GM21619 (cell line): Measurements from ENCODE around the gene CBFA2T3.

Experiments
- ATAC-seq: cut with Tn5 transposase; IDR thresholded peaks from one replicate; pipeline ENCODE4 v1.9.1; 2021; ENCODE audit not compliant: unreplicated experiment

The CBFA2T3 gene

DNA sequence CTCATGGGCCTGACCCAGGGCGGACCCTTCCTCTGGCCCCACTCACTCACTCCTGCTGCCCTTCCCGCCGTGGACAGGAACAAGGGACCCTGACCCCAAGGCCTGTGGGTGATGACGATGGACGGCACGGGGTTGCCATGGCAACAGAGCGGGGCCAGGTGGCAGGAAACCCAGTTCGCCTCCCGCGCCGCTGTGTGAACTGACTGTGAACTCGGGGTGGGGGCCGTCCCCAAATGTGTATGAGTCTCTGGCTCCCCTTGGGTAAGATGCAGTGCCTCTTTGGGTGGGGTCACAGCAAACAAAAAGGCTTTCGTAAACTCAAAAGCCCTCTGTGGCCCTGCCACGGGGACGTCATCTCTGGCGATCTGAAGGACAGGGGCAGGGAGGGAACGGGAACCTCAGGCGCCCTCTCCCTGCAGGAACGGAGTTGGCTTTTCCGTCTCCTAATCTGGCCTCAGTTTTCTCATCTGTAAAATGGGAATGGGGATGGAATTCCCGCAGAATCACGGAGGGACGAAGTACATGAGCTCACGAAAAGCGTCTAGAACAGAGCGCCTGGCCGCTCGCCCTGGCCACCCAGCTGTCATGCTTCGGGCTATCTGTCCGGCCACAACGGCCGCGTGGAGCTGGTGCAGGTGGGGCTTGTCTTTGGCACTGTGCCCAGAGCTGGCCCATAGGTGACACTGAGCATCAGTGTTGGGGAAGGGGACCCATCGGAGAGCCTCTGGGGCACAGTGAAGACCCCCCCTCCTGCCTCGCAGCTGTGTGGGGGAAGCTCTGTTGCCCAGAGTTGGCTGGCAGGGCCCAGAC, 65.7 kb downstream of the CBFA2T3 start:
- ATAC-seq = no peak

GRCh38 chr16:88910284-88911135, 66.5 kb downstream of the CBFA2T3 start:
- ATAC-seq = no peak

- no peak for ATAC-seq
Measured at GRCh38 chr16:88909431-88910210, 67.4 kb downstream of the CBFA2T3 start.

GRCh38 chr16:88908307-88908706, 68.7 kb downstream of the CBFA2T3 start:
- no peak for ATAC-seq

- ATAC-seq = no peak
Measured at GRCh38 chr16:88907768-88908167, 69.2 kb downstream of the CBFA2T3 start.

- no peak for ATAC-seq
Measured at GRCh38 chr16:88906535-88907105, 70.4 kb downstream of the CBFA2T3 start.

GRCh38 chr16:88906020-88906419, 71.0 kb downstream of the CBFA2T3 start:
- ATAC-seq = no peak

GRCh38 chr16:88905563-88905962, 71.4 kb downstream of the CBFA2T3 start:
- no peak for ATAC-seq

GRCh38 chr16:88904676-88905365, 72.2 kb downstream of the CBFA2T3 start:
- ATAC-seq = no peak

- no peak for ATAC-seq
Measured at GRCh38 chr16:88903267-88903666, 73.7 kb downstream of the CBFA2T3 start.

GRCh38 chr16:88902744-88903143, 74.3 kb downstream of the CBFA2T3 start:
- no peak for ATAC-seq

GRCh38 chr16:88901718-88902337, 75.2 kb downstream of the CBFA2T3 start:
- ATAC-seq = no peak

DNA sequence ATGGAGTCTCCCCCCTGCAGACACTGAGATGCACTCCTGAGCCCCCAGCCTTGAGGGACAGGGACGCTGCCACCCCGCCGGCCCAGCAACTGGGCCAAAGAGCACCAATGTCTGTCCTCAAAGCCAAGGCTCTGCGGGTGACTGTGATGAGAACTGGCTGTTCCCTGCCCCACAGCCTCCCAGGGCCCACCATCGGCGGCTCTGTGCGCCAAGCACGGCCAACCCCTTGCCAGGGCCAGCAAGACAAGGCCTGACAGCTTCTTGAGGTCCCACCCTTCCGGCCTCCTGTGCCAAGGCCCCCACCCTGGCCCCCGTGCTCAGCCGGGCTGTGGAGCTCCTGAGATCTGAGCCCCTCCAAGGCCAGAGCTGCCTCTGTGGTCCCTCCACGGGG, 76.3 kb downstream of the CBFA2T3 start:
- ATAC-seq = no peak

DNA sequence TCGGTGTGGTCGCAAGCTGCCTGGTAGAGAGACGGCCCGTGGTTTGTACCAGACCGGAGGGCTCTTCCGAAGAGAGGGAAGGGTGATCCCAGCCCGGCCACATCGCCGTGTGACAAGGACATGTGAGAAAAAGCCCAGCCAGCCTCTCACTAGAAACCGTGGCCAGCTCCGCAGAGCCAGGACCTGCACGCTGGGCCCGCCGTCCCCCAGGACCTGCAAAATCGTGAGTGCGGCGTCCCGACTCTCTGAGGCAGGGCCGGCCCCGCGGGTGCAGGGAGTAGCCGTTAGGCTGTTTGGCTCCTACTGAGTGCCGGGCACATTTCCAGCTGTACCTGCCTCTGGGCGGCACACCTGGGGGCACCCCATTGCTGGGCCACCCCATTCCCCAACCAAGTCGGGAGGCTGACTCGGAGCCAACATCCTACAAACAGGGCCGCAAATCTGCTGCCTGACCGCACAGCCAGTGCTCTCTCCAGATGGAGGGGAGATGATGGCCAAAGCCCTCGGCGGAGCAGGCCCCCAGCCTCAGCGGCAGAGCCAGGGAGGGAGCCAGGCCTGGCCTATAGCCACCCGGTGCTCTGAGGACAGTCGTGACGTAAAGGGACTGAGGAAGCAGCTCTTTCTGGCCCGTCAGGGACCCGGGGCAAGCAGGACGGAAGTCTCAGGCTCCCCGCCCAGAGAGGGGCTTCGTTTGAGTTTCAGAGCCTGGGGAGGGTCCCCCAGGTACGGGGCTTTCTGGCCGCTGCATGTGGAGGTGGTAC, 76.9 kb downstream of the CBFA2T3 start:
- no peak for ATAC-seq

- no peak for ATAC-seq
Measured at GRCh38 chr16:88897696-88898425, 79.1 kb downstream of the CBFA2T3 start.

- no peak for ATAC-seq
Measured at GRCh38 chr16:88896238-88897070, 80.6 kb downstream of the CBFA2T3 start.

GRCh38 chr16:88895335-88895734, 81.7 kb downstream of the CBFA2T3 start:
- no peak for ATAC-seq
